G401 (cell line): ENCODE results near the gene NCKAP5L. TPM values are rescaled to one million over a fixed set of nuclear protein-coding genes. Genes with fewer than 3 reads are reported as not detected.

Experiments used
- DNase-seq: peaks from one replicate; pipeline ENCODE4 v3.0.0-alpha.2; 2015; ENCODE audit warnings: low spot score
- in situ Hi-C: cut with HindIII; loops from 2 replicates; pipeline ENCODE4 v1.10.0; 2016; ENCODE audit warnings: low sequenced_read_pairs, mixed read lengths
- total RNA-seq: library from RNA; depleted of rRNA; stranded (reverse); fragments of >200 nt; shearing (Covaris generic); gene quantifications from 2 replicates; pipeline ENCODE4 v1.2.3, GENCODE V29; 2014; rRNA removed

NCKAP5L gene
- total RNA-seq, 1 experiment from 2014 or later = 17.0 TPM

DNA sequence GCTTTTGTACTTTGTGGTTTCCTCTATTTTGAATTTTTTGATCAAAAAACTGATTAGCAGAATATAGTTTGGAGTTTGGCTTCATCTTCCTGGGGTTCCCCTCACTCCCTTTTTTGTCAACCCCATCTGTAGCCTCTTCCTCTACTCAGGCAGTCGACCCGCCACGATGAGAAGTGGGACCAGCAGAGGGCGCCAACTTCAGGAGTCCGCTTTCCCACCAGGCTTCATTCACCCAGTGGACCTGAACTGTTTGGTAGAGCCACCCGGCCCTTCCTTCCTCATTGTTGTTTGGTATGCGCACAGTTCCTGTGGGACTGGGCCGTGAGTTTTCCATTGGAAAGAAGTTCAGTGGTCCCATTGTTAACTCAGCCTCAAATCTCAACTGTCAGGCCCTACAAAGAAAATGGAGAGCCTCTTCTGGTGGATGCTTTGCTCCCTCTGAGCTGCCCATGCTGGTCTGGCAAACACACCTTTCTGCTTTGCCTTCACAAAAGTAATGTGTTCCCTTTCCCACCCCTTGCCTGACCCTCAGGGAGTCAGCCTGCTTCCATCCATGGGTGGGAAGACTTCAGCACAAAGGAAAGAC, 65.1 kb downstream of the NCKAP5L start:
- in situ Hi-C loops = no loop called here
- DNase-seq = peak; percentile 59

DNA sequence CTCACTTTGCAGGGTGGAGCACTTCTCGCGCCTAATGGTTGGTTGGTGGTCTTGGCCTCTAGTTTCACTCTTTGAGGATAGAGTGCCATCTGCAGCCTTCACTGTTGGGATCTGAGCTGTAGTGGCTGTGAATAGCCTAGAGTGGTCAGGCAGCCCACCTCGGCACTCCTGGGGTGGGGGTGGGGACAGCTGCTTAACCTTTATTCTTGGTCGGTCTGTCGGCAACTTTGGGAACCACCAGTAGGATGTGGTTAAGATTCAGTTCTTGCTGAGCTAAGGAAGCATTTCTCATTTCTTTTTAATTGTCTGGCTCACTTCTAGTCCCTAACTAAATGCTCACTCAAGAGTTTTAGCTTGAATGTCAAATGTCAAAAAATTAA, 65.8 kb downstream of the NCKAP5L start:
- DNase-seq = no peak

DNA sequence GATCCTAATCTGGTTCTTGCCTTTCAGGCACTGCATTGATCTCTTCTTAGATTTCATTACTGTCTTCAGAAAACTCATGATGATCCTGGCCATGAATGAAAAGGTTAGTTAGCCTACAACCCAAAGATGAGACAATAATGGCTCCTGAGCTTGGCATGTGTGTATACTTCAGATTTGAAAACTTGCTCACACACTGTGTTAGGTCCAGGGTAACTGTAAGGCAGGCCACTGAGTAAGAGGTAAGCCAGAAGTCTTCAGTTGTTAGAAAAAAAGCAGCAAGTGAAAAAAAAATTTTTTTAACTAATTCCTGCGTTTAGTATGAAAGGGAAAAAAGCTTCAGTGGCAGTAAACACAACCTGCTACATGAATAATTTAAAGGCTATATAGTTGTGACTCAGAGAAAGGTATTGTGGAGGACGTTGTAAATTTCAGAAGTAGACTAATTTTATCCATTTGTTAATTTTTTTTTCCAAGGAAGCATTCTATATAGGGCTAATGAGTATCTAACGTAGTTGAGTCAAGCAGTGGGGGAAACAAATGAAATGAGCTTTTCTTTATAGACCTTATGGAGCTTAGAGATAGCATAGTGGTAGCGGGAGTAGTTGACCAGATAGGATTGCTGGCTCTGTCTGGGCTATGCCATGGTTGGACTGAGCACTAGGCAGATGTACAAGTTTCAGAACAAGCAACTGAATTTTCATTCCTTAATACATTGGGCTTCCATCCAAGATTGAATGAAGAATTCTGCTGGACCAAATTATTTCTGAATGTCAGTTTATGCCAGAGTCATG, 66.3 kb downstream of the NCKAP5L start:
- no peak for DNase-seq
- in situ Hi-C loops = no loop called here

More for the DNA sequence above, 65.8 kb downstream of the NCKAP5L start:
- in situ Hi-C loops = no loop called here

DNA sequence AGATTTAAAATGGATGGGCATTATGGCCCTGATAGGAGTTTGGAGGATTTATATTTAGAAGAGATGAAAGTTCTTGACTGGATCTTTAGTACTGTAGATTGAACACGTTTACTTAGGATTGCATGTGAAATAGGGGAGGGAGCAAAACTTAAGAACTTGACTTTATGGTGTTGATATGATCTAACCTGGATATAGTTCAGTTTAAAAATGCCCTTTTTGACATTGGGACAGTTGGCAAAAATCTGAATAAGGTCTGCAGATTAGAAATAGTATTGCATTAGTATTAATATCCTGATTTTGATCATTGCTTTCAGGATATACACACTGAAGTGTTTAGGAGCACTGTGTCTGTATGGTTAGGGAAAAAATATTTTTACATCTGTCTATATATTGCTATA, 77.2 kb downstream of the NCKAP5L start:
- no peak for DNase-seq
- in situ Hi-C loops = no loop called here

DNA sequence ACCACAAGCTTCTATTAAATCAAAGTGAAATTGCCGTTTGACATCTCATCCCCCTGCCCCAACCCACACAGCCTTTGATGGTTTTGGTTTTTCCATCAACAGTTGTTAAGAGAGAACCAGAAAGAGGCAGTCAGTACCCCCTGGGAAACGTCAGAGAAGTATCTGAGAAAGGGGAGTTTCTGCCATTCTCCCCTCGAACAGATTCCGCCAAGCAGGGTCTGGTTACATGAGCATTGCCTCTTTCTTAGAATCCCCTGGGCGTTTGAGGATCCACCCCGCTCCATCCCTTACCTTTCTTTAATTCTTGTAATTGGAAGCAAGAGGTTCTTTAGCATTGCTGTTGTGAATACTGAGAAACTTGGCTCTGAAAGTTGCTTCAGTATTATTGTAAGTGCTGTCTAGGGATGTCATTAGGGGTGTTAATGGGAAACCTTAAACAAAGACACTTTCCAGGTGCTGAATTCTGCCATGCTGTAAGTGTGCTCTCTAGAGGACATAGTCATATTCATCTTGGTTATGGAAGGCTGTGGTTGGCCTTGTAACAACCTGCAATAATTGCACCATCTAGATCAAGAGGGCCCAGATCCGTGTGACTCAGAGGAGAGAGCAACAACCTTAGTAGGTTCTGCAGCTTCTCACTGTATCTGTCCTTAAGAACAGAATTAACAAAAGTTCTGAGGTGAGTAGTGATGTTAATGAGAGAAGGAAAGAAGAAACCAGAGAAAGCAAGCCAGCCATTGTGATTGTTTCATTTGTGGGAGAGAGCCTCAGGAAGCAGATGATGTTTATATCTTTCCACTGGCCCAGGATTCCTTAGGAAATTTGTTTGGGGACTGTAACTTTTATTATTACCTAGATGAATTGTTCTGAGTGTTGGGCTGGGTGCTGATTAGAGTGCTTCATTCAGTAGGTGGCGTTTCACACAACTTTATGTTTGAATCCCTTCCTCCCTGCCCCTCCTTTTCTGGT, 77.9 kb downstream of the NCKAP5L start:
- in situ Hi-C loops = no loop called here
- no peak for DNase-seq

DNA sequence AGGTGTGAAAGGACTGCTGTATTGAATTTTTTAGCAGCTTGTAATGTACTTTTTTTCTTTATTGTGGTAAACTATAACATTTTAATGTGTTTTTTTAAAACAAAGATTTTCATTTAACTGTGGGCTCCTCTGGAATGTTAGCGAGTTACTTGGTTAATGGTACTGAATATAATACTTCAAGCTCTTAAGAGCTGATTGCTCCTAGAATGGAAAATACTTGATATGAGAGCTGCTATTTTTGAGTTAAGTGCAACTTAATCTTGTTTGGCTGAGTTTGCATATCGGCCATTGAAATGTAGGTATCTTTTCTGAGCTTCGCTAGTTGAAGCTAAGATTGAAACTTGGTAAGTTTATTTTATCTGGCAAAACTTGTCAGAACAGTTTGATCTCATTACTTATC, 79.4 kb downstream of the NCKAP5L start:
- in situ Hi-C loops = no loop called here
- no peak for DNase-seq

DNA sequence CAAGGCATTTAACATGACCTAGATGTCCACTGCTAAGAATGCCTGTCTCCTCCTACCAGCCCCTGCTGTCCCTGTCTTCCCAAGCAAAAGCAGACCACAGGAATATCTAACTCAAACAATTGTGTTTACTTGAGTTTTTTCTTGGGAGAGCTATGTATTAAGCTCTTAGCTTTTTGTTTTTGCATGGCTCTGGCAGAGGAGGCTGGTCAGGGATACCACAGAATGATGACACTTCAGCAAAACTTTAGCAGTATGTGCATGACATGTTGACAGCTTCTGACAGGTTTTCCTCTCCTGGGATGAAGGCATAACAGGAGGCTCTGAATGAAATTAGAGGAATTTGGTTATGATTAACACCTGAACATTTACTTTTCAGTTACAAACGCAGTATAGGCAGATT, 79.9 kb downstream of the NCKAP5L start:
- no peak for DNase-seq
- in situ Hi-C loops = no loop called here

DNA sequence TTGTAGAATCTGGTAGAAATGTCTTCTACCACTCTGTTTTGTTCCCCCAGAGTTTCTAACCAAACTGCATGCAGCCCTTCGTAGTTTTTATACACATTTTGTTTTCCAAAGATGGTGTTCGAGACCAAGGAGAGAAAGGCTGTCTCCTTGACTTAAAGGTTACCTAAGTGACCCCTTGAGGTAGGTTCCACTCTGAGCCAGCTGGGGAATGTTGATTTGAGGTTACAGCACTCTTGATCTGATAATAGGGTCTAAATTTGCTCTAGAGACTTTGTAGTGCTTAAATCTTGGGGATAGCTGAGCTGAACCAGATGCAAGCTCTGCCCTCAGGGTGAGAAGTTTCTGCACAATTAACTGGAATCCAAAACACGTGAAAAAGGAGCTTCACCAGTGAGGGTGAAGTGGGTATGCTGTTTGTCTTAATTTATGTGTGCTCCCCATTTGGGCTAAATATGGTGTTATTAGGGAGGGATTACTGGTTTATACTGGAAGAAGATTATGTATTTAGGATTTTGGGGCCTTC, 83.8 kb downstream of the NCKAP5L start:
- in situ Hi-C loops = no loop called here
- DNase-seq = no peak

DNA sequence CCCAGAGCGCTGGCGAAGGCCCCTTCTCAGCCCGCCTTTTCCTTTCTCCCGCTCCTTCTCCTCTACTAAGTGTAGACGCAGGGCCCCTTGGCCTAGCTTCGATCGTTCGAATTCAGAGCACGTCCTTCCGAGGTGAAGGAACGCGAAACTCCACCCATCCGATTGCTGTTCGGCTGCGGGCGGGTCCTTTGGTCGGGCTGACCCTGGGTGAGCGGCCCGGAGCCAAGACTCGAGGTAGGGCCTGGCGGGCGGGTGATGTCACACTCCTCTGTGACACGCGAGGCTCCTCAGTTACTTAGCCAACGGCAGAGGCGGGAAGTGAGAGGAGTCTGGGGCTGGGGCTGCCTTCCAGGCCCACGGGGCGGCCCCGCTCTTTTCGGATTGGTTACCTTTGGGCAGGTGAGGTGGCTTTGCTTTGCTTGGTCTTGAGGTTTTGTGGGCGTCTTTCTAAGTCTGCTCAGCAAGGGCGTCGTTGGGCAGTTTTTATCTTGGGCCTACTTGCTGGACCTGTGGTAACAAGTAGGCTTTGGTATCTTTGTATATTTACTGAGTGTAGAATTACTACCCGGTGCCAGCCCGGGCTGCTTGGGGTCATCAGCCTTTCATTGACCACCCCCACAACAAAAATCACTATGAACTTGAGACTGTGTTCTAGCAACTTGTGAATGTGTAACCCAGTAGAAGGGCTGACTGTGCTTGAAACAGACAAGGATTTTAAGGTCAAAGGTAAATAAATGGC, 86.2 kb downstream of the NCKAP5L start:
- in situ Hi-C loops = no loop called here

More for the DNA sequence above, 86.2 kb downstream of the NCKAP5L start:
- DNase-seq = peak; percentile 53

Other genes starting within 250 kb of the NCKAP5L start
- gene FAM186B, start 222.8 kb downstream of the NCKAP5L start, total RNA-seq = 0.06 TPM in 1 of 2 replicates, not detected in the other
- gene PRPF40B, start 204.9 kb downstream of the NCKAP5L start, total RNA-seq = 11.2 and 16.4 TPM in 2 replicates
- 9.8 and 12.1 TPM in 2 replicates for gene FMNL3, start 121.0 kb downstream of the NCKAP5L start, total RNA-seq
- gene TMBIM6, start 86.9 kb downstream of the NCKAP5L start, total RNA-seq = 235 and 267 TPM in 2 replicates
- gene BCDIN3D, start 14.7 kb upstream of the NCKAP5L start, total RNA-seq = 1.9 and 2.8 TPM in 2 replicates
- gene FAIM2, start 75.5 kb upstream of the NCKAP5L start, total RNA-seq = not detected in 2 replicates
- gene AQP2, start 122.3 kb upstream of the NCKAP5L start, total RNA-seq = not detected in 2 replicates
- gene AQP5, start 133.5 kb upstream of the NCKAP5L start, total RNA-seq = not detected in 2 replicates
- gene AQP6, start 144.5 kb upstream of the NCKAP5L start, total RNA-seq = 0.37 and 1.6 TPM in 2 replicates
- 115 and 125 TPM in 2 replicates for gene RACGAP1, start 197.1 kb upstream of the NCKAP5L start, total RNA-seq
- 9.2 and 13.1 TPM in 2 replicates for gene ASIC1, start 229.2 kb upstream of the NCKAP5L start, total RNA-seq